Uterus (tissue), 2 donors: Measurements from ENCODE around the gene NIPBL.

ENCODE experiments used
- POLR2A ChIP-seq, 2 donors: fragments of 450-650 bp; IDR thresholded peaks; one replicate each; pipeline ENCODE4 v1.6.1; 2016; ENCODE audit warnings: antibody characterized with exemption in 2 of 2, mild to moderate bottlenecking in 1 of 2, moderate library complexity in 1 of 2
- TF ChIP-seq, protein P1 (sequence below), 4 experiments: fragments of 200-600 bp in 2 of 4; fragments of 450-650 bp in 2 of 4; sonication (generic) in 2 of 4; IDR thresholded peaks; one replicate each; pipeline ENCODE4 v1.5.1; 2016 to 2019; ENCODE audit warnings: antibody characterized with exemption in 4 of 4, mild to moderate bottlenecking in 2 of 4, moderate library complexity in 1 of 4

DNA sequence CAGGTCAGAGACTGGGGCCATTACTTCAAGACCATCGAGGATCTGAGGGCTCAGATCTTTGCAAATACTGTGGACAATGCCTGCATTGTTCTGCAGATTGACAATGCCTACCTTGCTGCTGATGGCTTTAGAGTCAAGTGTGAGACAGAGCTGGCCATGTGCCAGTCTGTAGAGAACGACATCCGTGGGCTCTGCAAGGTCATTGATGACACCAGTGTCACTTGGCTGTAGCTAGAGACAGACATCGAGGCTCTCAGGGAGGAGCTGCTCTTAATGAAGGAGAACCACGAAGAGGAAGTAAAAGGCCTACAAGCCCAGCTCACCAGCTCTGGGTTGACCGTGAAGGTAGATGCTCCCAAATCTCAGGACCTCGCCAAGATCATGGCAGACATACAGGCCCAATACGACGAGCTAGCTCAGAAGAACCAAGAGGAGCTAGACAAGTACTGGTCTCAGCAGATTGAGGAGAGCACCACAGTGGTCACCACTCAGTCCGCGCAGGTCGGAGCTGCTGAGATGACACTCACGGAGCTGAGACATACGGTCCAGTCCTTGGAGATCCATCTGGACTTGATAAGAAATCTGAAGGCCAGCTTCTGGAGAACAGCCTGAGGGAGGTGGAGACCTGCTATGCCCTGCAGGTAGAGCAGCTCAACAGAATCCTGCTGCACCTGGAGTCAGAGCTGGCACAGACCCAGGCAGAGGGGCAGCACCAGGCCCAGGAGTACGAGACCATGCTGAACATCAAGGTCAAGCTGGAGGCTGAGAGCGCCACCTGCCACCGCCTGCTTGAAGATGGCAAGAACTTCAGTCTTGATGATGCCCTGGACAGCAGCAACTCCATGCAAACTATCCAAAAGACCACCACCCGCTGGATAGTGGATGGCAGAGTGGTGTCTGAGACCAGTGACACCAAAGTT lies 9.3 kb downstream of the NIPBL start:
- no peak for TF ChIP-seq POLR2A (IDR thresholded peaks at IDR 0.05)
- TF ChIP-seq, protein P1, sequence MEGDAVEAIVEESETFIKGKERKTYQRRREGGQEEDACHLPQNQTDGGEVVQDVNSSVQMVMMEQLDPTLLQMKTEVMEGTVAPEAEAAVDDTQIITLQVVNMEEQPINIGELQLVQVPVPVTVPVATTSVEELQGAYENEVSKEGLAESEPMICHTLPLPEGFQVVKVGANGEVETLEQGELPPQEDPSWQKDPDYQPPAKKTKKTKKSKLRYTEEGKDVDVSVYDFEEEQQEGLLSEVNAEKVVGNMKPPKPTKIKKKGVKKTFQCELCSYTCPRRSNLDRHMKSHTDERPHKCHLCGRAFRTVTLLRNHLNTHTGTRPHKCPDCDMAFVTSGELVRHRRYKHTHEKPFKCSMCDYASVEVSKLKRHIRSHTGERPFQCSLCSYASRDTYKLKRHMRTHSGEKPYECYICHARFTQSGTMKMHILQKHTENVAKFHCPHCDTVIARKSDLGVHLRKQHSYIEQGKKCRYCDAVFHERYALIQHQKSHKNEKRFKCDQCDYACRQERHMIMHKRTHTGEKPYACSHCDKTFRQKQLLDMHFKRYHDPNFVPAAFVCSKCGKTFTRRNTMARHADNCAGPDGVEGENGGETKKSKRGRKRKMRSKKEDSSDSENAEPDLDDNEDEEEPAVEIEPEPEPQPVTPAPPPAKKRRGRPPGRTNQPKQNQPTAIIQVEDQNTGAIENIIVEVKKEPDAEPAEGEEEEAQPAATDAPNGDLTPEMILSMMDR (IDR thresholded peaks at IDR 0.05), result no peak
